HTERT RPE-1 (cell line): Measurements from ENCODE around the gene NAMPT.
"Not testable (repeated sequence)": the region's sequence is repeated elsewhere in the genome, so short reads cannot be mapped to it uniquely, and the experiment has no call there.

Experiments used
- in situ Hi-C: fragments of 300-500 bp; cut with MboI; formaldehyde crosslinking; loops from 4 replicates; pipeline ENCODE4 v1.14.3; 2020; ENCODE audit warnings: low sequenced_read_pairs

The NAMPT gene

DNA sequence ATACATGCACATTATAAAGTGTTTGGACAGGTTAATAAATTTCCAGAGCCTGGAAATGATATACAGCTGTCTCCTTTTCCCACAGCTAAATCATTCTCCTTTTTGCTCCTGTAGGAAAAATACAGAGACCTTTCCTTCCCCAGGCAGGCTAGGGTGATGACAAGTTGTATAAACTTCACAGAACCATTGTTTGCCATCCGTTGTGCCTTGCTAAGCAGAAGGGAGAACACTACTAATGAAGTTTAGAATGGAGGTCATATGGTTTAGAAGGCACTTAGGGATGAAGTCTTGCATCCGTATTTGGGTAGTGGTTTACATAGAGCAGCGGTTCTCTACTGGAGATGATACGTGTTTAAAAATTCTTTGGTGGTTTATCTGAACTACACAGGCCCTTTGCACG lies 46.0 kb downstream of the NAMPT start:
- in situ Hi-C loops = no loop called here

DNA sequence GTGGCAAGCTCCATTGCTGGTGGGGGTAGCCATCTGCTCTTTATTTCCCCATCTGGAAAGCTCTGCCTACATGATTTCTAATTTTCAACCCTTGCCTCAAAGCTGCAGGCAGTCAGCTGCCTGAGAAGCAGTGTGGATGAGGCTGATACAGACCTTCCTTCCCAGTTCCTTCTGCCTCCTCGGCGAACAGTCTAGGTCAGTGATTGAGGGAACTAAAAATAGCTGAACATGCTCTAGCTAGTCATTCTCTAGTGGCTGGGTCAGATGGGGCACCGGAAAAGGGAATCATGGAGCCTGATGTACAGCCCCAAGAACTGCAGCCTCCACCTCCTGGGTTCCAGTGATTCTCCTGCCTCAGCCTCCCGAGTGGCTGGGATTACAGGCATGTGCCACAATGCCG lies 48.7 kb downstream of the NAMPT start:
- in situ Hi-C loops = no loop called here

DNA sequence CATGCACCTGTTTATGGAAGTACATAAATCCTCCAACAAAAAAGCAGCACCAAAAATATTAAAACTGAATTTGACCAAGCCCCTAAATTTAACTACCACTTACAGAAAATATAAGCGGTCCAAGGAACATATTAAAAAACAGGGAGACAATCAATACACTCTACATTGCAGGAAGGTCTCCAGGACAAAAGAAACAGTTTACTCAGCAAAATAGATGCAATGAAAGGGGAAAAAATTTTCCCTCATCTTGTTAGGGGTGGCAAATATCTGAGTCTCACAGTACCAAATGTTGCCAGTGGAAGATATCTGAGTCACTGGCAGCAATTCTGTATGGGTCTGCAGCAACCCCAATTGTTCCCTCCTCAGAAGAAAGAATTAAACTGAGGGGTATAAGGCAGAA lies 50.4 kb downstream of the NAMPT start:
- in situ Hi-C loops = no loop called here

- in situ Hi-C loops = no loop called here
Observed at GRCh38 chr7:106231856-106232490, 52.8 kb downstream of the NAMPT start.

DNA sequence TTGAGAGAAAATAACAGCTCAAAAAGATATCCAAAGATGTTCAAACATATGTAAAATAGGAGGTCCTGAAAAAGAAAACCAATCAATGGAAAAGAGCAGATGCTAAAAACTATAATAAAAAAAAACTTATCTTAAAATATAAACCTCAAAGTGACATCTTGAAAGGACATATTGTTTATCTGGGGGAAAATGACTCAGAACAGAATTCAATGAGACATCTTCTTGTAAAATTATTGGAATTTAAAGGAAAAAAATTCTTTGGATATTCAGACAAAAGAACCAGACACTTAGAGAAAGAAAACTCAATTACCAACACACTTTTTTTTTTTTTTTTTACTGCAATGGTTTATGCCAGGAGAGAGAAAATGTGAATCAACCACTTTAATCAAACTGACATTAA lies 58.9 kb downstream of the NAMPT start:
- in situ Hi-C loops = no loop called here

DNA sequence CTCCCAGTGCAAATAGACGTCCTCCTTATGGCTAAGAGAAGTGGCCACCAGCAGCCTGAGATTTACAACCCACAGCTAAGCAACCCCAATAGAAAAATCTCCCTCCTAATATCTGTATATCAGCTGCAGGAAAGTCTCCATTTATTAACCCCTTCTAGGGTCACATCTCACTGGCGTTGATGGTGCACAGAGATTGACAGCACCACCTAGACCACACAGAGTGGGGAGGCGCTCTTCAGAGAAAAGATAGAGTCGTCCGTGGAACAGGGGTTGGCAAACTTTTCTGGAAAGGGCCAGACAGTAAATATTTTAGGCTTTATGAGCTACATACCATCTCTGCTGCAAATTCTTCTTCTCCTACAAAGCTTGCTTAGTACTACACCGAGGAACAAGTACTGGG lies 60.0 kb downstream of the NAMPT start:
- in situ Hi-C loops = no loop called here

DNA sequence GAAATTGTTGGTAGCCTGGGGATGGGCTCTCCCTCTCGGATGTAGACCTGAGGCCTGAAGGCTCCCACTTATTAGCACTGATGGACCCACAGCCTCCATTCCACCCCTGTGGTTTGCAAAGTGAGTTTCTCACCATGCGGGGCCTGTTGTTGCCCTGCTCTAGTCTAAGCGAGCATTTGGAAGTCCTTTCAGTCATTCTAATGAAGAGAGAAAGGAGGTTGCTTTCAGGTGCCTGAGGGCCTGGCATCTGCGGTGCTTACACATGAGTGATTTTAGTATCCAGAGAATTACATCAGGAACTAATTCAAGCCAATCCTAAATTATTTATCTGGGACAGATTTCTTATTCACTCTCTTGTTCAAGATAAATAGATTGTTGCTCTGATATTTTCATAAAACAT lies 61.6 kb downstream of the NAMPT start:
- in situ Hi-C loops = no loop called here

GRCh38 chr7:106222545-106222944 lies 62.2 kb downstream of the NAMPT start:
- in situ Hi-C loops = no loop called here

DNA sequence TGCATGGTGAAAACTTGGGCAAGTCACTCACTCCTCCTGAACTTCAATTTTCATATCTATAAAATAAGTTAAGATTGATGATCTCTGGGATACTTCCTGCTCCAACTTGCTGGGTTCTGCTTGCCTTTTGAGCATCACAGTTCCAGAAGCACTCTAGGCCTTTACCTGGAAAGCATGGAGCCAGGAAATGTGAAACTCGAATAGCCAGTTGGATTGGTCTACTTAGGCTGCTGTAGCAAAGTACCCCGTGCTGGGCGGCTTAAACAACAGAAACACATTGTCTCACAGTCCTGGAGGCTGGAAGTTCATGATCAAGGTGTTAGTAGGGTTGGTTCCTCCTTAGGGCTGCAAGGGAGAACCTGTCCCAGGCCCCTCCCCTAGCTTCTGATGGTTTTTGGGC lies 64.5 kb downstream of the NAMPT start:
- in situ Hi-C loops = no loop called here

- in situ Hi-C loops = no loop called here
Observed at GRCh38 chr7:106219170-106219569, 65.6 kb downstream of the NAMPT start.

GRCh38 chr7:106218546-106218945 lies 66.2 kb downstream of the NAMPT start:
- in situ Hi-C loops = no loop called here

GRCh38 chr7:106216923-106217542 lies 67.8 kb downstream of the NAMPT start:
- in situ Hi-C loops = no loop called here

DNA sequence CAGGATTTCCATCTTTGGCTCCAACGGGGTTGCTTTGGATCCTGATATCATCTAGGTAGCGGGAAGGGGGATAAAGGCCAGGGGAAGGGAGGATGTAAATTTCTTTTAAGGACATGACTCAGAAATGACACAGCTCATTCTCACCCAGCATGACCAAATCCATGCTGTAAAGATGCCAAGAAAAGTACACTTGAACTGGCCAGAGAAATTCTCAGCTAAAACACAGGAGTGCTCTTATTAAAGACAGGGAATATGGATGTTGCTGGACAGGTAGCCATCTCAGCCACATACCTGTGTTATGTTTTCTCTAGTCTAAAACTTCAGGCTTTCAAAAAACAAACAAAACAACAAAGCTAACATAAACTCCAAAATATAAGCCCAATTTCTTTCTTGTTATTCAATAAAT lies 68.3 kb downstream of the NAMPT start:
- in situ Hi-C loops = no loop called here

DNA sequence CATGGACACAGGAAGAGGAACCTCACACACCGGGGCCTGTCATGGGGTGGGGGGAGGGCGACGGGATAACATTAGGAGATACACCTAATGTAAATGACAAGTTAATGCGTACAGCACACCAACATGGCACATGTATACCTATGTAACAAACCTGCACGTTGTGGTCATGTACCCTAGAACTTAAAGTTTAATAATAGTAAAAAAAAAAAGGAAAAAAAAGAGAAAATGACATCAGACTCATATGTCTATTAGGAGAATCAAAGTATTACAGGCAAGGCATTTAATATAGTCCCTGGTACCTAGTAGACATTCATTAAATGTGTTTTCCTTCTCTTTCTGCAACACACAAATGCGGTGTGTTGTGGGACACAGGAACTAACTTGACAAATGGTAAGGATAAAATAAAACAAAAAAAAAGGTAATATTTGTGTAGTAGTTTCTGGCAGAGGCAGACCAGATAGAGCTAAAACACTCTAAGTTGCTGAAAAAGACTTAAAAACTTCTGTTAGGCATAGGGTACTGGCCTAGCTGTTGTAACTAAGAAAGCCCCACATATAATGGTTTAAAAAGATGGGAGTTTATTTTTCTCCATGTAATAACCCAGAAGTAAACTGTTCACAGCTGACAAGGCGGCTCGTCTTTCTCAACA lies 68.8 kb downstream of the NAMPT start:
- in situ Hi-C loops = no loop called here

DNA sequence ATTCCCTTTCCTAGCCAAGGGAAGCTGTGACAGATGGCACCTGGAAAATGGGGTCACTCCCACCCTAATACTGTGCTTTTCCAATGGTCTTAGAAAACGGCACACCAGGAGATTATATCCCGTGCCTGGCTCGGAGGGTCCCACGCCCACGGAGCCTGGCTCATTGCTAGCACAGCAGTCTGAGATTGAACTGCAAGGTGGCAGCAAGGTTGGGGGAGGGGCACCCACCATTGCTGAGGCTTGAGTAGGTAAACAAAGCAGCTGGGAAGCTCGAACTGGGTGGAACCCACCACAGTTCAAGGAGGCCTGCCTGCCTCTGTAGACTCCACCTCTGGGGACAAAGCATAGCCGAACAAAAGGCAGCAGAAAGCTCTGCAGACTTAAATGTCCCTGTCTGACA lies 75.8 kb downstream of the NAMPT start:
- in situ Hi-C loops = not testable (repeated sequence)

DNA sequence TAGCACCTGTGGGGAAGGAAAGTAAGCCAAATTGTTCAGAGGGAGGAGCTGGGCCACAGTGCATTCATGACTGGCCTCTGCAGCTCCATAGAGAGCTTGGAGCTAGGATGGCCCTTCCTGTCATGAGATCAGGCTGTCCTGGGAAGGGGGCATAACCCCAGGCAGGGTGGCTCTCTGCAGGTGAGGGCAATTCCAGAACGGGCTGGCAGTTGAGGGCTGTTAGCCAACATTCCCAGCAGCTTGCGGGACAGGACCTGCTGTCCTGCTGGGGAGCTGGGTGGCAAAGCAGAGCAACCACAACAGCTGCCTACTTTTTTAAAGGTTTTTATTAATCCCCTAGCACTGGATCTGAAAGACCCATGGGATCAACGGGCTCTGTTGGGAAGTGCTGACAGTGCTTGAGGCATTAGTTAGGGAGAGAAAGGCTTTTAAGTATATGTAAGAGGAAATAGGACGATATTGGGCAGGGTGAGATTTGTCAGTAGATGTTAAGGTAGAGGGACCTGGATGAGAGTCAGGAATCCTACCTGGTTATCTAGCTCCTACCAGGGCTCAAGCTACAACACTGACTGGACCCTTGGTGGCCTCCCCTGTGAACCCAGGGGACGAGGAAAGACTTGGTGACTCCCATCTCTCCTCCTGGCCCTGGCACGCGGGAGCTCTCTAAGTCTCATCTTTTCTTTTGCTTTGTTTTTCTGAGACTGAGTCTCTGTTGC lies 77.8 kb downstream of the NAMPT start:
- in situ Hi-C loops = no loop called here

GRCh38 chr7:106205621-106206222 lies 79.1 kb downstream of the NAMPT start:
- in situ Hi-C loops = no loop called here

GRCh38 chr7:106203473-106203872 lies 81.3 kb downstream of the NAMPT start:
- in situ Hi-C loops = no loop called here

DNA sequence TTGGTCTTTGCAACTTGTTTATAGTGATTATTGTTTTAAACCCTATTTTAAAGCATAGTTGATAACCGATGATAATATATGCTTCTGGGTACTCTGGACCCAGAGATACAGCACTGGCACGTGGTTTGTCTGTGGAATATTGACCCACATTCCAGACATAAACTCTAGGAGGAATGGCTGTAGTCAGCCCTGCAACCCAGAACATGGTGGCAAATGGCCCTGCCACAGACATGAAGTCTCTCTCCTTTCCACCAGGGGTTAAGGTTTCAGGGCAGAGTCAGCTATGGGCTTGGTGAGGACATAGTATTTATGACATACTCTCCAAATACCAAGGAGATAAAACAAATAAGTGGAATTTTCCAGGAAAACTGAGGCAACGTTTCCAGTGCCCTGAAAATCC lies 83.6 kb downstream of the NAMPT start:
- in situ Hi-C loops = no loop called here

GRCh38 chr7:106199813-106200364 lies 84.9 kb downstream of the NAMPT start:
- in situ Hi-C loops = loop anchor here (25.0 kb wide), 1 partner anchor 262 kb away; no protein-coding TSS in a partner anchor

DNA sequence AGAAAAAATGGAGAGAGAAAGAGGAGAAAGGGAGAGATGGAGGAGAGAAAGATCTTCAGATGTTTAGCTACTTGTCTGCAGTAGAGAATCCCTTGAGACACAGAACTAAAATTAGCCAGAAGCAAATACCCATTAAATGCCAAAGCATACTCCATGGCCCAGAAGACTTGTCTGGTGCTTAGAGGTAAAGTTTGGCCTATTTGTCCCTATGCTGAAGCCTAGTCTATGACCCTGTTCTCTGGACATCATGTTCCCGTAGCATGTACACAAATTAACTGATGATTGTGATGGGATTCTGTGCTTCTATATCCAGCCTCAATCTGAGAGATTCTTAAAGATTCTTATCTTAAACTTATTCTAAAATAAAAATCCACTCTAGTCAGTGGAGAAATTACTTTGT lies 85.8 kb downstream of the NAMPT start:
- in situ Hi-C loops = loop anchor here (25.0 kb wide), 1 partner anchor 263 kb away; no protein-coding TSS in a partner anchor
